Glomerular endothelial cell (primary cell): ENCODE measurements around the gene EFCAB14. TPM values are rescaled to one million over a fixed set of nuclear protein-coding genes. Genes with fewer than 3 reads are reported as not detected.
"Not testable (repeated sequence)": the region's sequence is repeated elsewhere in the genome, so short reads cannot be mapped to it uniquely, and the experiment has no call there.

Experiments used
- DNase-seq: peaks from one replicate; pipeline ENCODE4 v3.0.0-alpha.2; 2011; ENCODE audit warnings: low read depth, low spot score; ENCODE audit errors: extremely low read depth
- total RNA-seq: library from RNA; depleted of rRNA; stranded (reverse); fragments of >200 nt; gene quantifications from 2 replicates; pipeline ENCODE4 v1.2.3, GENCODE V29; 2015

EFCAB14 gene
- total RNA-seq, 1 donor from 2014 or later = 177 TPM

GRCh38 chr1:46723901-46724300, 5.0 kb upstream of the EFCAB14 start:
- DNase-seq = no peak

- DNase-seq = no peak
Observed at GRCh38 chr1:46721686-46722205, 2.8 kb upstream of the EFCAB14 start.

GRCh38 chr1:46721204-46721603, 2.3 kb upstream of the EFCAB14 start:
- DNase-seq = no peak

GRCh38 chr1:46720319-46720718, 1.4 kb upstream of the EFCAB14 start:
- DNase-seq = not testable (repeated sequence)

- no peak for DNase-seq
Observed at GRCh38 chr1:46719689-46720088, 775 bp upstream of the EFCAB14 start.

- no peak for DNase-seq
Observed at GRCh38 chr1:46718340-46718726, 581 bp downstream of the EFCAB14 start.

- no peak for DNase-seq
Observed at GRCh38 chr1:46717654-46718053, 1.3 kb downstream of the EFCAB14 start.

GRCh38 chr1:46714976-46715375, 3.9 kb downstream of the EFCAB14 start:
- DNase-seq = no peak

- DNase-seq = no peak
Observed at GRCh38 chr1:46708121-46708520, 10.8 kb downstream of the EFCAB14 start.

- DNase-seq = no peak
Observed at GRCh38 chr1:46705408-46705807, 13.5 kb downstream of the EFCAB14 start.

- DNase-seq = no peak
Observed at GRCh38 chr1:46703927-46704641, 14.8 kb downstream of the EFCAB14 start.

GRCh38 chr1:46699666-46700065, 19.2 kb downstream of the EFCAB14 start:
- DNase-seq = no peak

- no peak for DNase-seq
Observed at GRCh38 chr1:46697053-46697452, 21.9 kb downstream of the EFCAB14 start.

- not testable (repeated sequence) for DNase-seq
Observed at GRCh38 chr1:46694676-46695075, 24.2 kb downstream of the EFCAB14 start.

GRCh38 chr1:46692811-46693770, 25.8 kb downstream of the EFCAB14 start:
- DNase-seq = no peak

GRCh38 chr1:46691997-46692790, 26.7 kb downstream of the EFCAB14 start:
- DNase-seq = no peak

- no peak for DNase-seq
Observed at GRCh38 chr1:46690931-46691421, 27.9 kb downstream of the EFCAB14 start.

- DNase-seq = no peak
Observed at GRCh38 chr1:46689897-46690296, 29.0 kb downstream of the EFCAB14 start.

- DNase-seq = no peak
Observed at GRCh38 chr1:46689356-46689755, 29.6 kb downstream of the EFCAB14 start.

GRCh38 chr1:46687921-46688509, 30.9 kb downstream of the EFCAB14 start:
- DNase-seq = no peak
